Neural crest cell (in vitro differentiated cells): ENCODE results near the gene EPHA1. TPM values are rescaled to one million over a fixed set of nuclear protein-coding genes. Genes with fewer than 3 reads are reported as not detected.

Source experiments
- DNase-seq: peaks from one replicate; pipeline ENCODE4 v3.0.0; 2021; ENCODE audit warnings: low read depth, mixed read lengths, low spot score
- H3K27ac Mint-ChIP-seq: one replicate; pipeline ENCODE4 v1.8.0; 2021; ENCODE audit warnings: mild to moderate bottlenecking, mixed read lengths; ENCODE audit not compliant: unreplicated experiment
- H3K27me3 Mint-ChIP-seq: 2 replicates; pipeline ENCODE4 v1.8.0; 2021; ENCODE audit warnings: low read depth, mild to moderate bottlenecking, mixed read lengths
- H3K36me3 Mint-ChIP-seq: 2 replicates; pipeline ENCODE4 v1.8.0; 2021; ENCODE audit warnings: low read depth, mild to moderate bottlenecking, mixed read lengths
- H3K4me1 Mint-ChIP-seq: 2 replicates; pipeline ENCODE4 v1.8.0; 2021; ENCODE audit warnings: mixed read lengths
- H3K4me3 Mint-ChIP-seq: one replicate; pipeline ENCODE4 v1.8.0; 2021; ENCODE audit warnings: mild to moderate bottlenecking, mixed read lengths
- H3K9me3 Mint-ChIP-seq: 2 replicates; pipeline ENCODE4 v1.8.0; 2021; ENCODE audit warnings: mixed read lengths
- total RNA-seq: library from RNA; stranded (reverse); gene quantifications from 2 replicates; pipeline ENCODE4 v1.2.1, GENCODE V29; 2021
- TF ChIP-seq, protein P1 (sequence below): fragments of 200-600 bp; sonication (generic); conservative IDR thresholded peaks from 2 replicates; pipeline ENCODE4 v1.5.0; 2021; ENCODE audit warnings: antibody characterized with exemption, mild to moderate bottlenecking

The EPHA1 gene
- total RNA-seq, 1 donor from 2014 or later: not detected

DNA sequence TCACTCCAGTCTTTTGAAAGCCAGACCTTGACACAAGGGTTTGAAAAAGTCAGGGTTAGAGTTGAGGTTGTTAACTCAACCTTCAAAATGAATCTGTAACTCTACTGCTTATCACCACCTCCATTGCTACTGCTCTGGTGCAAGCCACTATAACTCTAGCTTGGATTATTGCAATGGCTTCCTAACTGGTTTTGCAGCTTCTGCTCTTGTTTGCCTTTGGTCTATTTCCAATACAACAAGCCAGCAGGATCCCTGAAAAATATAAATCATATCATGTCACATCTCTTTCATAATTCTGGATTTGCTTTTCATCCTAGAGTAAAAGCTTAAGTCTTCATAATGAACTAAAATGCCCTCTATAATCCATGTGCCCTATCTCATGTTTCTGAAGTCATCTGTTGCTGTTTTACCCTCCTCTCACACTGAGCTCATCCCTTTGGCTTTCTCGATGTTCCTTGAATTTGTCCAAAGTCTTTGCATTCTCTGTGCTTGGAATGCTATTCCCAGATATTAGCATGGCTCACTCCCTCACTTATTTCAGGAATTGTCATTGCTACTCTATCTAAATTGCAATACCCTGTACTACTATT is 45.5 kb upstream of the EPHA1 start:
- no peaks in the 10 kb centered on the region for H3K27me3 Mint-ChIP-seq
- TF ChIP-seq, protein P1, sequence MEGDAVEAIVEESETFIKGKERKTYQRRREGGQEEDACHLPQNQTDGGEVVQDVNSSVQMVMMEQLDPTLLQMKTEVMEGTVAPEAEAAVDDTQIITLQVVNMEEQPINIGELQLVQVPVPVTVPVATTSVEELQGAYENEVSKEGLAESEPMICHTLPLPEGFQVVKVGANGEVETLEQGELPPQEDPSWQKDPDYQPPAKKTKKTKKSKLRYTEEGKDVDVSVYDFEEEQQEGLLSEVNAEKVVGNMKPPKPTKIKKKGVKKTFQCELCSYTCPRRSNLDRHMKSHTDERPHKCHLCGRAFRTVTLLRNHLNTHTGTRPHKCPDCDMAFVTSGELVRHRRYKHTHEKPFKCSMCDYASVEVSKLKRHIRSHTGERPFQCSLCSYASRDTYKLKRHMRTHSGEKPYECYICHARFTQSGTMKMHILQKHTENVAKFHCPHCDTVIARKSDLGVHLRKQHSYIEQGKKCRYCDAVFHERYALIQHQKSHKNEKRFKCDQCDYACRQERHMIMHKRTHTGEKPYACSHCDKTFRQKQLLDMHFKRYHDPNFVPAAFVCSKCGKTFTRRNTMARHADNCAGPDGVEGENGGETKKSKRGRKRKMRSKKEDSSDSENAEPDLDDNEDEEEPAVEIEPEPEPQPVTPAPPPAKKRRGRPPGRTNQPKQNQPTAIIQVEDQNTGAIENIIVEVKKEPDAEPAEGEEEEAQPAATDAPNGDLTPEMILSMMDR: no peak
- no peak overlapping the region for H3K4me3 Mint-ChIP-seq

GRCh38 chr7:143452495-143452894 is 43.8 kb upstream of the EPHA1 start:
- Mint-ChIP-seq H3K27ac (no peak overlapping the region), H3K27me3 (no peaks in the 10 kb centered on the region), H3K4me1 (peaks cover 15% of the 10 kb centered on the region), H3K36me3 (no peaks in the 10 kb centered on the region), H3K9me3 (peaks cover 5% of the 10 kb centered on the region), H3K4me3 (no peak overlapping the region)
- TF ChIP-seq, protein P1: no peak
- no peak for DNase-seq

More for the DNA sequence above, 45.5 kb upstream of the EPHA1 start:
- no peak for DNase-seq
- Mint-ChIP-seq H3K4me1 (peaks cover 15% of the 10 kb centered on the region), H3K9me3 (peaks cover 5% of the 10 kb centered on the region), H3K27ac (no peak overlapping the region), H3K36me3 (no peaks in the 10 kb centered on the region)

- H3K36me3 Mint-ChIP-seq: no peaks in the 10 kb centered on the region
- H3K27me3 Mint-ChIP-seq: no peaks in the 10 kb centered on the region
- H3K4me3 Mint-ChIP-seq: no peak overlapping the region
- no peak overlapping the region for H3K27ac Mint-ChIP-seq
- TF ChIP-seq, protein P1: no peak
- H3K9me3 Mint-ChIP-seq: peaks cover 5% of the 10 kb centered on the region
- no peak for DNase-seq
- H3K4me1 Mint-ChIP-seq: peaks cover 15% of the 10 kb centered on the region
Observed at GRCh38 chr7:143451746-143452145, 43.1 kb upstream of the EPHA1 start.

GRCh38 chr7:143451122-143451521 is 42.5 kb upstream of the EPHA1 start:
- H3K27ac Mint-ChIP-seq: no peak overlapping the region
- no peaks in the 10 kb centered on the region for H3K27me3 Mint-ChIP-seq
- no peak overlapping the region for H3K4me3 Mint-ChIP-seq
- DNase-seq: no peak
- H3K9me3 Mint-ChIP-seq: peaks cover 5% of the 10 kb centered on the region
- TF ChIP-seq, protein P1: no peak
- no peaks in the 10 kb centered on the region for H3K36me3 Mint-ChIP-seq
- peaks cover 15% of the 10 kb centered on the region for H3K4me1 Mint-ChIP-seq

DNA sequence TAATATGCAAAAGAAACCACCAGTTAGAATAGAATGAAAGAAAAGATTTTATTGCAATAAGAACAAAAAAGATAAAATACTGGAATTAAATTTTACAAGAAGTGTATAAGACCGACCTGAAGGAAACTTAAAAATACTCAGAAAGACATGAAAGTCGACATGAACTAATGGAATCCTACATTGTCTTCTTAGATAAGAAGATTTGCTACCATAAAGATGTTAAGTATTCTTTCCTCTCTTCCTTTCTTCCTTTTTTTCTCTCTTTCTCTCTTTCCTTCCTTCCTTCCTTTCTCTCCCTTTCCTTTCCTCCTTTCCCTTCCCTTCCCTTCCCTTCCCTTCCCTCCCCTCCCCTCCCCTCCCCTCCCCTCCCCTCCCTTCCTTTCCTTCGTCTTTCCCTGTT is 41.1 kb upstream of the EPHA1 start:
- Mint-ChIP-seq H3K27ac (no peak overlapping the region), H3K27me3 (no peaks in the 10 kb centered on the region), H3K36me3 (no peaks in the 10 kb centered on the region), H3K4me3 (no peak overlapping the region), H3K4me1 (peaks cover 10% of the 10 kb centered on the region), H3K9me3 (peaks cover 5% of the 10 kb centered on the region)
- no peak for DNase-seq
- TF ChIP-seq, protein P1: no peak
